Heart left ventricle (tissue), 13 donors: ENCODE results near the gene RNF215.

Source experiments
- POLR2A ChIP-seq, 2 donors: fragments of 450-650 bp; IDR thresholded peaks; one replicate each; pipeline ENCODE4 v1.6.1; 2017; ENCODE audit warnings: antibody characterized with exemption in 2 of 2, mild to moderate bottlenecking in 2 of 2, moderate library complexity in 2 of 2
- TF ChIP-seq, protein P1 (sequence below), 12 donors: fragments of 200-600 bp; sonication (generic) in 4 of 12; IDR thresholded peaks; one replicate each; pipeline versions ENCODE4 v1.5.0 to v1.8.0; 2018 to 2022; ENCODE audit warnings: antibody characterized with exemption in 12 of 12, mild to moderate bottlenecking in 5 of 12
- donor health status: ischemic (EF 13 %, LVEDD 7.1; RV severe dilation, severe dysfunction).
- donor health status: DM: no; HTN: yes; CAD: no.
- donor health status: DM: no; HTN: no; CAD: no.
- donor health status: ischemic (EF 25% LVEDD 6.9; RV normal size, moderate dysfunction).
- donor health status: ischemic (EF 25% LVEDD 5.7; RV mildly dilated, moderate dysfunction).
- donor health status: ischemic (EF 35%, LVEDD 5.7; RV mildly dilated, moderate dysfunction).
- donor health status: nonischemic (EF 11% LVEDD 7.7; RV severe dilation, severe dysfunction).
- donor health status: DM: yes; HTN: yes; CAD: no.
- donor health status: PGD.
- donor health status: ischemic (EF 29% LVEDD 5.4; RV normal size, mild dysfunction).
- donor health status: nonischemic (EF 23%, LVEDD 6.1; RV moderate dilation, normal function).

DNA sequence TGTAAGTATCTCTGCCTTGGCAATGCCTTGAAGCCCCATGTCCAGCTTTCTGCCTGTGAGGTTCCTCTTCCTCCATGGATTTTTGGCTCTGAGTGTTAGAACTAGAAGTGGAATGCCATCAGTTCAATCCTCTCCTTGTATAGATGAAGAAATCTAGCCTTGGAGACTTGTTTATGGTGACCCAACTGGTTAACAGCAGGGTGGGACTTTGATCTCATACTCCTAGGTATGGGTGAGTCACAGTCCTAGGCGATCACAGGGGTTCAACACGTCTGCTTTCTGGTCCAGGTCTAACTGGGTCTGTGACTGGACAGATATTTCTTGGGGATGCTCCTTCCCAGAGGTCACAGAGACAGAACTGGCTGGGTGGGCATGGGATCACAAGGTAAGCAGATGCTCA is 29.2 kb upstream of the RNF215 start:
- TF ChIP-seq, protein P1, sequence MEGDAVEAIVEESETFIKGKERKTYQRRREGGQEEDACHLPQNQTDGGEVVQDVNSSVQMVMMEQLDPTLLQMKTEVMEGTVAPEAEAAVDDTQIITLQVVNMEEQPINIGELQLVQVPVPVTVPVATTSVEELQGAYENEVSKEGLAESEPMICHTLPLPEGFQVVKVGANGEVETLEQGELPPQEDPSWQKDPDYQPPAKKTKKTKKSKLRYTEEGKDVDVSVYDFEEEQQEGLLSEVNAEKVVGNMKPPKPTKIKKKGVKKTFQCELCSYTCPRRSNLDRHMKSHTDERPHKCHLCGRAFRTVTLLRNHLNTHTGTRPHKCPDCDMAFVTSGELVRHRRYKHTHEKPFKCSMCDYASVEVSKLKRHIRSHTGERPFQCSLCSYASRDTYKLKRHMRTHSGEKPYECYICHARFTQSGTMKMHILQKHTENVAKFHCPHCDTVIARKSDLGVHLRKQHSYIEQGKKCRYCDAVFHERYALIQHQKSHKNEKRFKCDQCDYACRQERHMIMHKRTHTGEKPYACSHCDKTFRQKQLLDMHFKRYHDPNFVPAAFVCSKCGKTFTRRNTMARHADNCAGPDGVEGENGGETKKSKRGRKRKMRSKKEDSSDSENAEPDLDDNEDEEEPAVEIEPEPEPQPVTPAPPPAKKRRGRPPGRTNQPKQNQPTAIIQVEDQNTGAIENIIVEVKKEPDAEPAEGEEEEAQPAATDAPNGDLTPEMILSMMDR (IDR thresholded peaks at IDR 0.05), result no peak
- TF ChIP-seq POLR2A (IDR thresholded peaks at IDR 0.05), result no peak
